ENCODE measurements around the gene ALDH5A1.
A peak's percentile ranks its signal among the peaks of the same experiment; 100 is the strongest.

Gene ALDH5A1

GRCh38 chr6:24536466-24536865, 41.7 kb downstream of the ALDH5A1 start:
- DNase-seq (ENCODE audit: insufficient read length) (no peak), FAIRE-seq (no peak)
- TF ChIP-seq TAF1 (IDR thresholded peaks at IDR 0.05; ENCODE audit: borderline replicate concordance, low read depth, low read length) (no peak), POLR2AphosphoS5 (IDR thresholded peaks at IDR 0.05; ENCODE audit: low read depth, low read length) (no peak), POLR2A (IDR thresholded peaks at IDR 0.05; ENCODE audit: low read depth, low read length) (no peak)

- TF ChIP-seq POLR2A (IDR thresholded peaks at IDR 0.05; ENCODE audit: low read depth, low read length), result no peak
- no peak for TF ChIP-seq TAF1 (IDR thresholded peaks at IDR 0.05; ENCODE audit: borderline replicate concordance, low read depth, low read length)
- TF ChIP-seq POLR2AphosphoS5 (IDR thresholded peaks at IDR 0.05; ENCODE audit: low read depth, low read length), result no peak
- no peak for FAIRE-seq
- DNase-seq (ENCODE audit: insufficient read length), result no peak
These were observed 42.4 kb downstream of the ALDH5A1 start for GRCh38 chr6:24537082-24537699.

GRCh38 chr6:24537771-24538385, 43.1 kb downstream of the ALDH5A1 start:
- FAIRE-seq (no peak), DNase-seq (ENCODE audit: insufficient read length) (no peak)
- TF ChIP-seq POLR2A (IDR thresholded peaks at IDR 0.05; ENCODE audit: low read depth, low read length) (no peak), TAF1 (IDR thresholded peaks at IDR 0.05; ENCODE audit: borderline replicate concordance, low read depth, low read length) (no peak), POLR2AphosphoS5 (IDR thresholded peaks at IDR 0.05; ENCODE audit: low read depth, low read length) (no peak)

- DNase-seq (ENCODE audit: insufficient read length) (no peak), FAIRE-seq (no peak)
- TF ChIP-seq TAF1 (IDR thresholded peaks at IDR 0.05; ENCODE audit: borderline replicate concordance, low read depth, low read length) (no peak), POLR2AphosphoS5 (IDR thresholded peaks at IDR 0.05; ENCODE audit: low read depth, low read length) (no peak), POLR2A (IDR thresholded peaks at IDR 0.05; ENCODE audit: low read depth, low read length) (no peak)
These were observed 44.6 kb downstream of the ALDH5A1 start for GRCh38 chr6:24539416-24539815.

- FAIRE-seq, result no peak
These were observed 45.4 kb downstream of the ALDH5A1 start for GRCh38 chr6:24540197-24540596.

GRCh38 chr6:24543683-24544082, 48.9 kb downstream of the ALDH5A1 start:
- no peak for DNase-seq (ENCODE audit: insufficient read length)
- no peak for FAIRE-seq
- TF ChIP-seq POLR2AphosphoS5 (IDR thresholded peaks at IDR 0.05; ENCODE audit: low read depth, low read length), result no peak

More at GRCh38 chr6:24540197-24540596, 45.4 kb downstream of the ALDH5A1 start:
- TF ChIP-seq POLR2AphosphoS5 (IDR thresholded peaks at IDR 0.05; ENCODE audit: low read depth, low read length) (no peak), TAF1 (IDR thresholded peaks at IDR 0.05; ENCODE audit: borderline replicate concordance, low read depth, low read length) (no peak), POLR2A (IDR thresholded peaks at IDR 0.05; ENCODE audit: low read depth, low read length) (no peak)
- no peak for DNase-seq (ENCODE audit: insufficient read length)

GRCh38 chr6:24545183-24545582, 50.4 kb downstream of the ALDH5A1 start:
- TF ChIP-seq POLR2AphosphoS5 (IDR thresholded peaks at IDR 0.05; ENCODE audit: low read depth, low read length), result no peak
- TF ChIP-seq POLR2A (IDR thresholded peaks at IDR 0.05; ENCODE audit: low read depth, low read length), result no peak
- TF ChIP-seq TAF1 (IDR thresholded peaks at IDR 0.05; ENCODE audit: borderline replicate concordance, low read depth, low read length), result no peak
- FAIRE-seq (no peak), DNase-seq (ENCODE audit: insufficient read length) (no peak)

GRCh38 chr6:24545691-24546090, 50.9 kb downstream of the ALDH5A1 start:
- FAIRE-seq, result no peak

GRCh38 chr6:24546439-24546838, 51.7 kb downstream of the ALDH5A1 start:
- no peak for DNase-seq (ENCODE audit: insufficient read length)
- TF ChIP-seq POLR2AphosphoS5 (IDR thresholded peaks at IDR 0.05; ENCODE audit: low read depth, low read length), result no peak
- no peak for TF ChIP-seq POLR2A (IDR thresholded peaks at IDR 0.05; ENCODE audit: low read depth, low read length)
- no peak for TF ChIP-seq TAF1 (IDR thresholded peaks at IDR 0.05; ENCODE audit: borderline replicate concordance, low read depth, low read length)
- no peak for FAIRE-seq

More at GRCh38 chr6:24545691-24546090, 50.9 kb downstream of the ALDH5A1 start:
- DNase-seq (ENCODE audit: insufficient read length), result no peak
- TF ChIP-seq TAF1 (IDR thresholded peaks at IDR 0.05; ENCODE audit: borderline replicate concordance, low read depth, low read length), result no peak
- no peak for TF ChIP-seq POLR2A (IDR thresholded peaks at IDR 0.05; ENCODE audit: low read depth, low read length)
- TF ChIP-seq POLR2AphosphoS5 (IDR thresholded peaks at IDR 0.05; ENCODE audit: low read depth, low read length), result no peak

- TF ChIP-seq POLR2AphosphoS5 (IDR thresholded peaks at IDR 0.05; ENCODE audit: low read depth, low read length) (no peak), POLR2A (IDR thresholded peaks at IDR 0.05; ENCODE audit: low read depth, low read length) (no peak), TAF1 (IDR thresholded peaks at IDR 0.05; ENCODE audit: borderline replicate concordance, low read depth, low read length) (no peak)
- DNase-seq (ENCODE audit: insufficient read length) (no peak), FAIRE-seq (peak; percentile 24)
These were observed 52.5 kb downstream of the ALDH5A1 start for GRCh38 chr6:24547243-24547642.

- FAIRE-seq, result no peak
- TF ChIP-seq TAF1 (IDR thresholded peaks at IDR 0.05; ENCODE audit: borderline replicate concordance, low read depth, low read length) (no peak), POLR2AphosphoS5 (IDR thresholded peaks at IDR 0.05; ENCODE audit: low read depth, low read length) (no peak), POLR2A (IDR thresholded peaks at IDR 0.05; ENCODE audit: low read depth, low read length) (no peak)
These were observed 54.4 kb downstream of the ALDH5A1 start for GRCh38 chr6:24549158-24549557.

GRCh38 chr6:24549674-24550353, 55.0 kb downstream of the ALDH5A1 start:
- TF ChIP-seq POLR2AphosphoS5 (IDR thresholded peaks at IDR 0.05; ENCODE audit: low read depth, low read length) (no peak), TAF1 (IDR thresholded peaks at IDR 0.05; ENCODE audit: borderline replicate concordance, low read depth, low read length) (no peak), POLR2A (IDR thresholded peaks at IDR 0.05; ENCODE audit: low read depth, low read length) (no peak)
- FAIRE-seq (no peak), DNase-seq (ENCODE audit: insufficient read length) (no peak)

More at GRCh38 chr6:24549158-24549557, 54.4 kb downstream of the ALDH5A1 start:
- DNase-seq (ENCODE audit: insufficient read length), result no peak

Data from GM12892 (cell line).